ENCODE measurements around the gene P4HTM.
A peak's percentile ranks its signal among the peaks of the same experiment; 100 is the strongest.

Gene P4HTM

DNA sequence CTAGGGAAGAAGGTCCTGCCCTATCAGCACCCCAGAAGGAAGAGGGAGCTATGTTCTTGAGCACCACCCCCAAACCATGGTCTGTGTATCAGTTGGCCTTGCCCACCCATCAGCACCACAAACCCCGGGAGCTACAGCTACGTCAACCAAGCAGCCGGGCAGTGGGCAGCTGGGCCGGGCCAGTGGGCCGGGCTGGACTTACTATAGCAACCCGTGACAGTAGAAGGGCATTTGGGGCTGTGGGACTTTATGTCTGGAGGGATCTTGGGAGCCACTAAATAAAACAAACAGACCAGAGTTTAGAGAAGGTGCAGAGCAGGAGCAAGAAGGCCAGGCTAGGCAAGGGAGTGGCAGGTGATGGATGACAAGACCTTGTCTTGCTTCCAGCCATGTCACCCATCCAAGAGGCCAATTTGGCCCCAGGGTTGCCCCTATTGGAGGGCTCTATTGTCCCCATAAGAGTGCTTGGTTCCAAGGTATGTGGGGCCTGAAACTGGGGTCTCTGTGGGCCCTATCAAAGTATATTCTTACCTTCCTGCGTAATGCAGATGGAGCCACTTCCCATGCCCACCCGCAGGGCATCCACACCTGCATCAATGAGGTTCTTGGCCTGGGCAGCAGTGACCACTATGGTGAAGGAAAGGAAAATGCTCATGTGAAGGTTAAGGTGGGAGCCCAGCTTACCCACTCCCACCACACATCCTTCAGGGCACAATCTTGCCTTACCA, 35.9 kb downstream of the P4HTM start:
- no peak for DNase-seq

DNA sequence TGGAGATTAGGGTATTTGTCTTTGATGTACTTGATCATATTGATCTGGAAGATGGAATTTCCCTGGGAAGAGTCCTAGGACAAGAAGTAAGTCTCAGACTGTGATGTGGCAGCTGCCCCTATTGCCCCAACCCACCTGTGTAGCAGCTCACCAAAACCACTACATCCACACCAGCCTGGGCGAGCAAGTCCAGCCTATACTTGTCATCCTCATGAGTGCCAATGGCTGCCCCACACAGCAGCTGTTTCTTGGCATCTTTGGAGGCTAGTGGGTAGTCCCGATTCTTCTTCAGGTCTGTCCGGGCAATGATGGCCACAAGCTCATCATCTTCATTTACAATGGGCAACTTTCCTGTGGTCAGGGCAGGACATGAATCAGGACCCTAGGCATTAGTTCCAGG, 36.5 kb downstream of the P4HTM start:
- DNase-seq = no peak

DNA sequence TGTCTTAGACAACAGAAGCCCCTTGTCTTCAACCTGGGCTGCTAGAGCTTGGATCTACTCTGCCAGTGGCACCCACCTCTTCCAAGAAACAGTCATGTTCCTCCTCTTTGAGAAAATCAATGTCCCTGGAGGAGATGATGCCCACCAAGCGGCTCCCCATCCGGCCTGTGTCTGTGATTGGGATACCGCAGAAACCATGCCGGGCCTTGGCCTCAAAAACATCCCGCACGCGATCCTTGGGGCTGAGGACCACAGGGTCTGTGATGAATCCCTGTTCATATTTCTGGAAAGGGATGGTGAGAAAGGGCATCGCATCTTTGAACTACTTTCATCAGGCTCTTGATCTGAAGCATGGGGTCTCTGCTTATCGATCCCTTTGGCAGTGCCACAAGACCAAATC, 37.6 kb downstream of the P4HTM start:
- no peak for DNase-seq

DNA sequence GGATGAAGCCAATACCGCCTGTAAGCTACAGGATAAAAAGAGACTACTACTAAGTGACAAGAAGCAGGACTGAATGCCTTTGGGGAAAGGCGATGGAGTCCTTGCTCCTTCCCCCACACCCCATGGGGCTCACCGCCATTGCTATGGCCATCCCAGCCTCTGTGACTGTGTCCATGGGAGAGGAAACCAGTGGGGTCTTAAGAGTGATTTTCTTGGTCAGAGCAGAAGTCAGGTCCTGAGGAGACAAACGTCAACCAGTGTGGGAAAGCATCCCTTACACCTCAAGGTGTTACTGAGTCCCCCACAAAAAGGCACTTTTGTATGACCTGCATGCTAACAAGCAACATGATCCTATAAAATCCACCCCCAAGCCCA, 38.2 kb downstream of the P4HTM start:
- DNase-seq = no peak

DNA sequence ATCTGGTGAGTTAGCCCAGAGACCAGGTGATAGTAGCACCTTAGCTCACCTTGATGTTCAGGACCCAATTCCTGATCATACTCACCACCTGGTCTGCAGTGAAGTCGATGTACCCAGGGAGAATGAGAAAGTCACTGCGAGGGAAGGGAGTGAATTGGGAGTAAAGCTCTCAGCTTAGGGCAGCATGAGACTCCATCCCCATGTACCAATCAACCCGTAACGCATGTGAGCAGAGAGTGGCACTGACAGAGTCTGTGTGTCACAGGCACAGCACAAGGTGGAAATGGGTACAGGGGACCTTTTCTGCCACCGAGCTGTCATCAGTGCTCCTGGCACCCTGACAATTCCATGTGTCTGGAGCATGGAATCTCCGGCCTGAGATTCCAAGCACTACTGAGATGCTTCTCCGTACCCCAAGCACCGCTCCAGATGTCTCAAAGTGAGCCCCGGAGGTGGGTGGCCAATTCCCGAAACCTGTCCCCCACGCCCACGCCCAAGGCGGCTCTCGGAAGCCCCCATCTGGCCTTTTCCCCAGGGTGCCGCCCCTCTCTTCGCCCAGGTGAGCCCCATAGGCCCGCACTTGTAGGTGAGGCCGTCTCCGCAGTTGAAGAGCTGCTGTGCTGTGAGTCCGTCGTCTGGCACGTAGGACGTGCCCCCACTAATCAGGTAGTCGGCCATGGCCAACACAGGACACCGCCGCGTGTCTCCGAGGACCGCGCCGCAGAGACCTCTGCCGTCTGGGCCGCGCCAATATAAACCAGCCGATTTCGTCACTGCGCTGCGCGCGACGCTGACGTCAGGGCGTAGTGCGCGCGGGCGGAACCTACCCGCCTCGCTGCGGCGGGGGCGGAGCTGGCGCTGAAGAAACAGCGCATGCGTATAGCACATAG, 38.9 kb downstream of the P4HTM start, which contains the start of gene IMPDH2:
IMPDH2 (minus strand) TSS at position 726 of the 890 bp plus-strand sequence; CDS start at position 678, 48 bp downstream.
- DNase-seq = peak; percentile 81

DNA sequence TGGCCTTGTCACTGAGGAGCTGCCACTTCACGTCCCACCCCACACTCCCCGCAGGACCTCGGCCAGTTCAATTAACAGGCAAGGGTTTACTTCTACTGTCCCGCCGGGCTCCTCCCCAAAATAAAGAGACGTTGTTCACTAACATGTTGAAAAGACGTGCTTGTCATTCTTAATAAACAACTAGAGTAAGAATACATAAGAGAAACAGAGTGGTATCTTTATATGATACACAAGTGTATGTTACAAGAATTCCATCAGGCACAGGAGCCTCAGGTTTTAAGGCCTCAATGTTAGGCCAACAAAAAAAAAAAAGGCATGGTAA, 39.5 kb downstream of the P4HTM start:
- DNase-seq = no peak

DNA sequence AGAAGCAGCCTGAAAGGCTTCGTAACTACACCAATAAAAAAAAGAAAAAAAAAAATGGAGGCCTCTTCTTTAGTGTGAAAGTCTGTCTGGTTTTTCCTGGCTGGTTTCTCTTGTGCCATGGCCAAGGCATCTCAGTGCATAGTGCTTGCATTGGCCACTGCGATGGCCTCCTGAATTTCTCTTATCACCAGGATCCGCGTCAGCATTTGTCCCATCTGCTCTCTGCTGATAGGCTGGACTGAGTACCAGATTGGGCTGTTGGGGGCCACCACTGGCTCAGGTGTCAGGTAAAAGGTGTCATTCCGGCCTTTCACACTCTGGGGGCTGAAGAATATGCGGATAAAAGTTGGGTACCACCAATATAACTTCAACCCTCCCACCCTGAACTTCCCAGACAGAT, 40.3 kb downstream of the P4HTM start:
- no peak for DNase-seq

DNA sequence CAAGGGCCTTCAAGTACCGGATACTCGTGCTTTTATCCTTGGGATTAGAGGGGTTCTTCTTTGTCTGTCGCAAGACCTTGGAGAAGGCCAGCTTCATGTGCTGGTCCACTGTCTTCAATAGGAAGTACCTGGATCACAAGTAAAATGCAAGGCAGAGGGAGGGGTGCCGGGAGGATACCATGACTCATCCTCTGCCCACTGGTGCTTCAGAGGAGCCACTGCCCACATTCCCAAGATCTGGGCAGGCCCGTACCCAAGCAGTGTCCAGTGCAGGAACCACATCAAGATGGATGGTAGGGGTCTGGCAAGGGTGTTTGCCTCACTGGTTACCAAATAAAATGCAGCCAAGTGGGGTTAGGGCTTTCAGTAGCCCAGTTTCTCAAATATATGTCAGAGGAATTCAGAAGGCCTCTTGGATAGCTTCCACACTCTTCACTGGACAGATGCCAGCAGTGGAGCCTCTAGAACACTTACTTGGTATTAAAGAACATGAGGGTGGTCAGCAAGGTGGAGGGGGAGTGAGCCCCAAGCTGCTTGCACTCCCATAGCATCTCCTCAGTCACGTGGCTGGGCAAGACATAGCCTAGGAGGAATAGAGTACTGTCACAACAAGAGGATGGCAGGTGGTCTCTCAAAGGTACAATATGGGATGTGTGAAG, 42.7 kb downstream of the P4HTM start:
- no peak for DNase-seq

DNA sequence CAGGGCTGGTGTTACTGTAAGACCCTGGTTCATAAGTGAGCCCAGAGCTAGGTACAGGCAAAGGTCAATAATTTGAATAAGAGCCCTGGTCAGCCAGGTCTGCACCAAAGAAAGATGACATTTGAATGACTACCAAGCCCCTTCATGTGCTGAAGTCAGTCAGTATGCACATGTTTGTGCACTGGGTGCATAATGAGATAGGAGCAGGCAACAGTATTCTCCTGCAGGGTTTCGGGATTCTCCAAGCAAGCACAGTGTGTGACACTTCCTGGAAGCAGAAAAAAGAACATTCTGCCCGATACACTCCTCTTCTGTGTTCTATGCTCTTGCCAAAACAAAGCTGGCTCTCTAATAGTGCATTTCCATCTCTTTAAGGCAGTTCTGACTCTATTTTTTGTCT, 44.6 kb downstream of the P4HTM start:
- no peak for DNase-seq

DNA sequence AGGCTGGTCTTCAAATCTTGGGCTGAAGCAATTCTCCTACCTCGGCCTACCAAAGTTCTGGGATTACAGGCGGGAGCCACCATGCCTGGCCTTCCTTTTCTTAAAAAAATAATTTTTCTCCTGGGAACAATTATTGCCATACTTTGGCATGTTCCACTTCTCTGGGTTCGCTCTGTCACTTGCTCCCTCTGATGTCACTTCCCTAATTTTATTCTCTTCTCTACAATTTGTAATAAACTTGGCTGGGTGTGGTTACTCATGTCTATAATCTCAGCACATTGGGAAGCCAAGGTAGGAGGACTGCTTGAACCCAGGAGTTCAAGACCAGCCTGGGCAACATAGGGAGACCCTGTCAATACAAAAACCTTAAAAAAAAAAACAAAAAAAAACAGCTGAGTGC, 45.2 kb downstream of the P4HTM start:
- no peak for DNase-seq

DNA sequence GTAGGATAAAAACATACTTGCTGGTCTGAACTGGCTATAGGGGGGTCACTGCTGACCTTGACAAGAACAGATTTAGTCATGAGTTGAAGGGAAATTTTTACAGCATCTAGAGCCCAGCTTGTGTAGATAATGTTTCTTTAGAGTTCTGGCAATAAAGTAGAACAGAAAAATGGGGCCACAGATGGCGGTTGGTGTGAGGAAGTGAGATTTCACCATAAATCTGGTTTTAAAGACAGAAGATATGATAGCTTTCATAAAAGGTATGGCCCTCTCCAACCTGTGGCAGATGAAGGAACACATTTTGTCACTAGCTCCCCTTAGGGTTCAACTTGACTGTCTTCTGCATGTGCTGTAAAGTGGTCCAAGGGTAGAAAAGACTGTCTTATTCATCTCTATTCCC, 63.5 kb downstream of the P4HTM start:
- no peak for DNase-seq

DNA sequence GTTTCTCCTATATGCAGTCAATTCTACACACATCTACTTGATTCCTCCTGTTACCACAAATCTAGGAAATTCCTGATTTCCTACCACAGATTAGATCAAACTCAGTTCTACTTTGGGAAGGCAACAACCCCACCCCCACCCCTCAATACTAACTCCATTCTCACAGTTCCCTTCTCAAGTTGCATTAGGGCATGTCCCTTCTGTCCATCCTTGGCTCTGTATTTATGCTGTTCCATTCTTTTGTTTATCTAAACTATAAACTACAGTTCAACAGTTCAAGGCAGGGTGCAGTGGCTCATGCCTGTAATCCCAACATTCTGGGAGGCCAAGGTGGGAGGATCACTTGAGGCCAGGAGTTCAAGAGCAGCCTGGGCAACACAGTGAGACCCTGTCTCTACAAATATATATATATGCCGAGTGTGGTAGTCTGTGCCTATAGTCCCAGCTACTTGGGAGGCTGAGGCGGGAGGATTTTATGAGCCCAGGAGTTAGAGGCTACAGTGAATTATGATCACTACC, 64.4 kb downstream of the P4HTM start:
- DNase-seq = no peak

Data from NCI-H2171 treated with DMSO at 0.1 percent for 48 hours (cell line).